Dendritic cell treated with granulocyte-macrophage colony-stimulating factor and Interleukin-4, amounts not matched to agents 40 ng/mL and 50 ng/mL, for 4 days (primary cell): ENCODE data around the gene N4BP2L2.

ENCODE experiments used
- H3K27ac Mint-ChIP-seq: one replicate; pipeline ENCODE4 v1.8.0; 2022; ENCODE audit warnings: mild to moderate bottlenecking, mixed read lengths
- H3K27me3 Mint-ChIP-seq: one replicate; pipeline ENCODE4 v1.8.0; 2022; ENCODE audit warnings: mild to moderate bottlenecking, mixed read lengths
- H3K36me3 Mint-ChIP-seq: one replicate; pipeline ENCODE4 v1.8.0; 2022; ENCODE audit warnings: low read depth, mixed read lengths
- H3K4me1 Mint-ChIP-seq: one replicate; pipeline ENCODE4 v1.8.0; 2022; ENCODE audit warnings: low read depth, mixed read lengths
- H3K4me3 Mint-ChIP-seq: one replicate; pipeline ENCODE4 v1.8.0; 2022; ENCODE audit warnings: mild to moderate bottlenecking, moderate library complexity, mixed read lengths
- H3K9me3 Mint-ChIP-seq: one replicate; pipeline ENCODE4 v1.8.0; 2022; ENCODE audit warnings: mixed read lengths
- intact Hi-C: fragments of 100-400 bp; cut with micrococcal nuclease; formaldehyde crosslinking; loops from one replicate; pipeline ENCODE4 v1.15.0; 2022

N4BP2L2 gene

DNA sequence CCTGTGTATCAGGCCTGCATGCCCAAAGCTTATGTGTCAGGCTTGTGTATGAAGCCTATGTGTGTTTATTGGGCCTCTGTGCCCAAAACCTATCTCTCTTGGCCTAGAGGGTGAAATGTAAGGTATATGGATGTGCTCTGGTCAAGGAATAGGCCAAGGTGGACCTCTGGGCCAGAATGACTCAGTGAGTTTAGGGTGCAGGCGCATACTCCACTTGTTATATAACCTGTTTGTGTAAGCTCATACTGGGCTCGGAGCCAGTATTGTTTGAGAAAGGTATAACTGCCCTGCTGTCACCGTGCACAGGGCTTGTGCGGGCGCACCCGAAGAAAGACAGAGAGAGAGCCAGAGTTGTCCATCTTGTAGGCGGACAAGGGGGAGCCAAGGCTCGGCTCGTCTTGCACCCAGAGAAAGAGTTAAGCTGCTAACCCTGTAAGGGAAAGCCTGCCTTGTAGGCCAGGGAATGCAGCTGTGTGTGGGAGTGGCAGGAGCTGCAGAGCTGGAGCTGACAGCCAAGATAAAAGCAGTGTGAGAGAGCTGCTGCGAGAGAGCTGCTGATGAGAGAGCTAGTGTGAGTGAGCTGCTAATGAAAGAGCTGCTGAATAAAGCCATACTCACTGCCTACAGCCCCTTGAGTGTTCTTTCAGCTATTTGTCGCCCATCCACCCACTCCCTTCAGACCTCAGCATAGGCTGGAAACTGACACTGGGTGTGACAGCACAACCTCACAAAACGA, 67.2 kb downstream of the N4BP2L2 start:
- H3K27ac Mint-ChIP-seq, result peak overlapping the region; percentile 86
- H3K36me3 Mint-ChIP-seq, result no peaks in the 10 kb centered on the region
- no peaks in the 10 kb centered on the region for H3K27me3 Mint-ChIP-seq
- H3K9me3 Mint-ChIP-seq, result no peaks in the 10 kb centered on the region
- intact Hi-C loops, result no loop called here
- H3K4me3 Mint-ChIP-seq, result no peak overlapping the region
- H3K4me1 Mint-ChIP-seq, result peaks cover 21% of the 10 kb centered on the region

DNA sequence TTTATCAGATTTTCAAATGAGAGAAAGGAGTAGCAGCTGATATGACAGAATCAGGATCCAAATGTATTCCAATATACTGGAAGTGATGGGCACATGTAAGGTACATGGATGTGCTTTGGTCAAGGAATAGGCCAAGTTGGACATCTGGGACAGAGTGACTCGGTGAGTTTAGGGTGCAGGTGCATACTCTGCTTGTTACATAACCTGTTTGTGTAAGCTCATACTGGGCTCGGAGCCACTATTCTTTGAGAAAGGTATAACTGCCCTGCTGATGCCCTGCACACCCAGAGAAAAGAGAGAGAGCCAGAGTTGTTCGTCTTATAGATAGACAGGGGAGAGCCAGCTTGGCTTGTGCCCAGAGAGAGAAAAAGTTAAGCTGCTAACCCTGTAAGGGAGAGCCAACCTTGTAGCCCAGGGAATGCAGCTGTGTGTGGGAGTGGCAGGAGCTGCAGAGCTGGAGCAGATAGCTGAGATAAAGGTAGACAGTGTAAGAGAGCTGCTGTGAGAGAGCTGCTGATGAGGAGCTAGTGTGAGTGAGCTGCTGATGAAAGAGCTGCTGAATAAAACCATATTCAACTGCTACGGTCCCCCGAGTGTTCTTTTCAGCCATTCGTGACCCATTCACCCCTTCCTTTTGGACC, 70.0 kb downstream of the N4BP2L2 start:
- H3K4me3 Mint-ChIP-seq, result no peak overlapping the region
- H3K9me3 Mint-ChIP-seq, result no peaks in the 10 kb centered on the region
- H3K27me3 Mint-ChIP-seq, result no peaks in the 10 kb centered on the region
- no peak overlapping the region for H3K27ac Mint-ChIP-seq
- H3K4me1 Mint-ChIP-seq, result peaks cover 21% of the 10 kb centered on the region
- intact Hi-C loops, result no loop called here
- H3K36me3 Mint-ChIP-seq, result no peaks in the 10 kb centered on the region

DNA sequence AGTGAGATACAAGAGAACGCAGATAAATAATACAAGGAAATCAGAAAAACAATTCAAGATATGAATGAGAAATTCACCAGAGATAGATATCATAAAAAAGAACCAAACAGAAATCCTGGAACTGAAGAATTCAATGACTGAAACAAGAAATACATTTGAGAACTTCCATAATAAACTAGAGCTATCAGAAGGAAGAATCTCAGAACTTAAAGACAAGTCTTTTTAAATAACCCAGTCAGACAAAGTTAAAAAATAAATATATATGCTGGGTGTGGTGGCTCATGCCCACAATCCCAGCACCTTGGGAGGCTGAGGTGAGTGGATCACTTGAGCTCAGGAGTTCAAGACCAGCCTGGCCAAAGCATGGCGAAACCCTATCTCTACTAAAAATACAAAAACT, 82.0 kb downstream of the N4BP2L2 start:
- H3K4me3 Mint-ChIP-seq, result no peak overlapping the region
- intact Hi-C loops, result no loop called here
- H3K36me3 Mint-ChIP-seq, result peaks cover 26% of the 10 kb centered on the region
- H3K27me3 Mint-ChIP-seq, result no peaks in the 10 kb centered on the region
- H3K4me1 Mint-ChIP-seq, result peaks cover 13% of the 10 kb centered on the region
- H3K9me3 Mint-ChIP-seq, result peaks cover 48% of the 10 kb centered on the region
- H3K27ac Mint-ChIP-seq, result no peak overlapping the region

DNA sequence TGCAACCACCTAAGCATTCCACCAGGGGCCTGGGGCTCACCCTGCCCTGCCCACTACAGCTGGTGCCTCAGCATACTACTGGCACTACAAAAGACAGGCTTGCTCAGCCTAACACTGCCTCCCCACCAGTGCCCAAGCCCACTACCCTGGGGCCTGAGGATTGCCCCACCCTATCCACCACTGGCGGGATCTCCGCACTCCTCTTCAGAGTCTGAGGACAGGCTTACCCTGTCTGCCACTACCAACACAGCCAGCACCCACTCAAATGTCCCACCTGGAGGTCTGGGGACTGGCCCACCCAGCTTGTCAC, 83.0 kb downstream of the N4BP2L2 start:
- Mint-ChIP-seq H3K4me3 (no peak overlapping the region), H3K27me3 (no peaks in the 10 kb centered on the region), H3K4me1 (peaks cover 13% of the 10 kb centered on the region), H3K9me3 (peaks cover 48% of the 10 kb centered on the region), H3K27ac (no peak overlapping the region), H3K36me3 (peaks cover 31% of the 10 kb centered on the region)
- intact Hi-C loops, result no loop called here

DNA sequence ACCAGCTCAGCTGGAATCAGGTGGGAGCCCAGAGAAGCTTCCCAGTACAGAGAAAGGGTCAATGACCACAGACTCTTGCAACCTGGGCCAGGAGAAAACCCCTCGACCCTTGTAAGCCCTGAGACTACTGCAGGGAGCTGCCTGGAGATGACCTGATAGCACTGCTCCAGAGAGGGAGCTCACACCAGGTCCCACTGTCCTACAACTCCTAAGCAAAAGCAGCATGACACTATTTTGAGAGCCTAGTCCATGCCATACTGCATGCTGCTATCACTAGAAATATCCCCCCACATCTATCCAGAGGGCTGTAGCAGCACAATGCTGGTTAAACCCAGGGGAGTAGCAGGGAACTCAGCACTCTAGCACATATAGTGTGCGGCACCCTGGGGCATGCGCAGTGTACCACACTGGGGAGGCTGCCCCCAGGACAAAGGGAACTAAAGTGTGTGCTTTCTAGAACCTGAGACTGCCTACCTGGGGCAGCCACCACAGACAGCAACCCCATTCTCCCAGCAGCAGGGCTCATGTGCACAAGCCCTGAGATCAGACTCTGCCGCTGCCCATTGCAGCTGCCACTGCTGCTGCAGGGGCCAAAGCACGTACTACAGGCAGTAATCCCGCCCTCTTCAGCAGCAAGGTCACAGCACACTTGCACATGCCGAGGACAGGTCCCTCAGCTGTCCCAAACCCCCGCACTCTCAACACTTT, 83.6 kb downstream of the N4BP2L2 start:
- no peak overlapping the region for H3K27ac Mint-ChIP-seq
- peaks cover 13% of the 10 kb centered on the region for H3K4me1 Mint-ChIP-seq
- intact Hi-C loops, result no loop called here
- H3K4me3 Mint-ChIP-seq, result no peak overlapping the region
- peaks cover 45% of the 10 kb centered on the region for H3K9me3 Mint-ChIP-seq
- H3K36me3 Mint-ChIP-seq, result peaks cover 31% of the 10 kb centered on the region
- no peaks in the 10 kb centered on the region for H3K27me3 Mint-ChIP-seq

DNA sequence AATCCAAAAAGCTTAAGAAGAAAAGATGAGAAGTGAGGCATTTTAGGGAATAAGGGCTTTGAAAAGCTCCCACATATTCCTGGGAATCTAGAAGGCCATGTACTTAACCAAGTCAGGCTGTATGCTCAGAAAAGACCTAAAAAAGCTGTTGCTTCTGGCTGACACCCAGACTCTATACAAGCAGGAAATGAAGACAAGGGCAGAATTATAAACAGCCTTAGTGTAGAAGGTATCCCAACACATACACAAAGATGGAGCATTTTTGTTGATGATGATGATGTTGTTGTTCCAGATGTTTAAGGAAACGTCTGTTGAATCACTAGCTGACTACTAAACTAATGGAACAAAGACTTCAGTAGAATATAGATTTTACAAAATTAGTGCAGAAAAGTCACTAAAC, 84.6 kb downstream of the N4BP2L2 start:
- intact Hi-C loops, result no loop called here
- Mint-ChIP-seq H3K4me1 (peaks cover 13% of the 10 kb centered on the region), H3K27me3 (no peaks in the 10 kb centered on the region), H3K36me3 (peaks cover 31% of the 10 kb centered on the region), H3K4me3 (no peak overlapping the region), H3K9me3 (peaks cover 35% of the 10 kb centered on the region), H3K27ac (peak overlapping the region; percentile 51)

DNA sequence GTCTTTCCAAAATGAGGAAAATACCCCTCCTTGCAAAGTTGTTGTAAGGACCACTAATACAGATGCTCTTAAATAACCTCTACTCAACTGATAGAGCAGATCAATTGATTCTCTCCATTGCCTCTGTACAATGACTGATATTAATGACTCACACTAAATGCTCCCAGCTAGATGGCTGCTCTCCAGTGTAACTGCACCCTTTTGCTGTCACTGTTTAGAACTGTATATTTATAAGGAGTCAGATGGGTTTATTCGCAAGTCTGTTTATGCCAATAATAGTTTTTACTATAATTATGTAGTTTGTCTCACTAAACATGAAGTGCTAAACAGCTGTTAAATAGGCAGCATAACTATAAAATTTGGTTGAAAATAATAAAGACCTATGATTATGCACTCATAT, 89.6 kb downstream of the N4BP2L2 start:
- Mint-ChIP-seq H3K27me3 (no peaks in the 10 kb centered on the region), H3K4me3 (no peak overlapping the region), H3K27ac (no peak overlapping the region), H3K36me3 (peaks cover 6% of the 10 kb centered on the region), H3K4me1 (peaks cover 42% of the 10 kb centered on the region), H3K9me3 (no peaks in the 10 kb centered on the region)
- intact Hi-C loops, result no loop called here

DNA sequence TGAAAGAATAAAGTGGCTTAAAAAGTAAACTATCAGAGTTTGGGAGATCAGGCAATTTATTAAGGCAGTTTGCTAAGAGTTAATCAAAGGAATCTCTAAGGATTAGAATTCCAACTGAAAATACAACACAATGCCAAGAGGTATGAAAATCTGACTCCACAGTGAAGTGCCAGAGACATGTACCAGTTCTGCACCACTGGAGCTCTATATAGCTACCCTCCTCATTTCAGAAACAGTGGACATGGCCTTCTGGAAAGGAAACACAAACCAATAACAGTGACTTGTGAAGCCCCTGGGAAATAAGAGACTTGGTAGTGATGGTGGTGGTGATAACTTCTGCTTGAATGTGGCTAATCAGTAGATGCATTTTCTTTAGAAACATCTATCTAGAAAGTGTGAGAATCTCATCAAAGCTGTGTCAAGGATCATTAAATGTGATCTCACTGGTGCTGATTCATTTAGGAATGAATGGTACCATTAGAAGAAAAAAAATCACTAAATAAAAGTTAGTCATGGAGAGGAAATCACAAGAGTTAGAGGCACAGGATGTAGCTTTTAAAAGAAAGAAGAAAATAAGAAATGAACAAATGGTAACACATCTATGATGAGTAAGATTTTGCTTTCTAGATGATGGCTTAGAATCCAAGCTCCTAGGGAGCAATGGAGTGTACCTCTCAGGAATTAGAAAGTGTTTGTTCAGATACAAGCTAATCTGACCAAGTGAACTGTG, 90.5 kb downstream of the N4BP2L2 start:
- H3K4me3 Mint-ChIP-seq, result no peak overlapping the region
- H3K27me3 Mint-ChIP-seq, result no peaks in the 10 kb centered on the region
- H3K36me3 Mint-ChIP-seq, result peaks cover 6% of the 10 kb centered on the region
- no peak overlapping the region for H3K27ac Mint-ChIP-seq
- intact Hi-C loops, result no loop called here
- H3K9me3 Mint-ChIP-seq, result no peaks in the 10 kb centered on the region
- H3K4me1 Mint-ChIP-seq, result peaks cover 42% of the 10 kb centered on the region

DNA sequence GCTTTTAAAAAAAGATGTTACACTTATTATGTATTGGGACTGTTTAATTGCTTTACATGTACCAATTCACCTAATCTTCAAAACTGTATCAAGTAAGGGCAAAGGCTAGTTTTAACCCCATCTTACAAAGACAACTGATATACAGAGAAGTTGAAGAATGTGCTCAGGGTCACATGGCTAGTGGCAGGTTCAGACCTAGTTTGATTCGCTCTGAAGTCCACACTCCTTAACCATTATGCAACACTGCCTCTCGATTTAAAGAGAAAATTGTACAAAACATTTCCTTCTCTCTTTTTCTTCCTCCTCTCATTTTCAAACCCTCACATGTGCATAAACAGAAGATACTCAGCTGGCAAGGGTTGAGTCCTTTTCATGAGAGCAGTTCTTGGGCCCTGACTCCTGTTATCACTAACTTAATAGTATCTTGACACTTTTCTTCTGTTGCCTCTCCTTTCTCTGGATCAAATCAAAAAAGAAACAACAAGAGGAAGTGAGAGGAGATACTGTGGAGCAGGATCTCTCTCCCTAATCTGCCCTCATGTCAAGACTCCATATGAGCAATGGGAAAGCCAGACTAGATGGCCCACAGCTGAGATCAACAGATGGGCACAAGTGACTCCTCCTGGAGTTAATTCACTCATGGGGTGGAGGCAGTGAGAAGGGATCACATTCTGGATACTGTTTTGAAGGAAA, 91.7 kb downstream of the N4BP2L2 start:
- peaks cover 6% of the 10 kb centered on the region for H3K36me3 Mint-ChIP-seq
- H3K4me3 Mint-ChIP-seq, result no peak overlapping the region
- peak overlapping the region; percentile 71 for H3K27ac Mint-ChIP-seq
- no peaks in the 10 kb centered on the region for H3K27me3 Mint-ChIP-seq
- peaks cover 45% of the 10 kb centered on the region for H3K4me1 Mint-ChIP-seq
- no peaks in the 10 kb centered on the region for H3K9me3 Mint-ChIP-seq
- intact Hi-C loops, result no loop called here

DNA sequence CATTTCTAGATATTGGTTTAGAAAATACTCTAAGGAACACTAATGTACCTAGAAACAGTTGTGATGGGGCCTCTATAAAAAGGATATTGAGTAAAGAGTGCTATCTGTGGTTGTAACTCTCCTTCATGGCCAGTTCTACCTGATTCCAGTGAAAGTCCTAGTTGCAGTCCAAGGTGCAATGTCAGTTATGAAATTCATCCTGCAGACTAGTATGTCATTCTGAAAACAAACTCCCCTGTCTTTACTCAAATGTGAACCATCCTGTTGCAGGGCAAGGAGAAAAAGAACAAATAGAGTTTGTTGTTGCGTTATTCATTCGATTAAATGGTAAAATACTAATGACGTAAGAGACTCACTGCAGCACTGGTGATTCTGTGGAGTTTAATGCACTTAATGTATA, 92.4 kb downstream of the N4BP2L2 start:
- Mint-ChIP-seq H3K4me3 (no peak overlapping the region), H3K27me3 (no peaks in the 10 kb centered on the region), H3K36me3 (peaks cover 6% of the 10 kb centered on the region), H3K27ac (no peak overlapping the region), H3K4me1 (peaks cover 45% of the 10 kb centered on the region), H3K9me3 (no peaks in the 10 kb centered on the region)
- intact Hi-C loops, result no loop called here

DNA sequence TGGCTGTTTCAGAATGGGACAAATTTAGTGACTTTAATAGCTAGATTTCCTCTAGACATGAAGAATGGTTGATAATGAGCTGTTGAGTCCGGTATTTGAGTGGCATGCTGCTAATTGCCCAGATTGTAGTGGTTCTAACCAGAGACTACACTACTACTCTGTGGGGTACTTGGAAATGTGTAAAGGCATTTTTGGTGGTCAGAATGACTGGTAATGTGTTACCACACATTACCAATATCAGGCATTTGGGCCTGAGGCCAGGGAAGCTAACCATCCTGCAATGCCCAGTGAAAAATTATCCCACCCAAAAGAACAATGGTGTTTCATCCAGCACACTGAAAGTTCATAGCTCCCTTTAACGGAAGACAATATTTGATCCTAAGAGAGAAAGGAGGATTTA, 93.1 kb downstream of the N4BP2L2 start:
- no peaks in the 10 kb centered on the region for H3K9me3 Mint-ChIP-seq
- H3K27me3 Mint-ChIP-seq, result no peaks in the 10 kb centered on the region
- no peaks in the 10 kb centered on the region for H3K36me3 Mint-ChIP-seq
- intact Hi-C loops, result no loop called here
- no peak overlapping the region for H3K27ac Mint-ChIP-seq
- peaks cover 45% of the 10 kb centered on the region for H3K4me1 Mint-ChIP-seq
- no peak overlapping the region for H3K4me3 Mint-ChIP-seq

DNA sequence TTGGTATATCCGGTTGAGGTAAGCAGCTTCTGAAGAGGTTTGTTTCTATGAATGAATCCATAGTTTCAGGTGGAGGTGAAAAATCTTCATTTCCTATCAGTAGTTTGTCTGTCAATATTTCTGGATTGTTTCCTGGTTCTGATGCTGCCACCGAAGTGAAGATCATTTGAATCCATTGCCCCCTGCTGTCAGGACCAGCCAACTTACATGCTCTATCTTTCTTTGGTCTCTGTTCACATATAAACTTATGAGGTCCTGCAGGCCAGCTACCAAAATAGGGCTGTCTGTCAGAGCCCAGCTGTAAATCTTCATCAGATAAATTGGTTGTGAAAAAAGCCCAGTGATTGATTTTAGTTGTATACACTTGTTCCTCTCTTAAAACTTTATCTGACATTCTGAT, 95.5 kb downstream of the N4BP2L2 start:
- H3K36me3 Mint-ChIP-seq, result no peaks in the 10 kb centered on the region
- no peaks in the 10 kb centered on the region for H3K27me3 Mint-ChIP-seq
- intact Hi-C loops, result loop anchor here (2.0 to 5.0 kb wide), 2 partner anchors 61 to 196 kb away; no protein-coding TSS in a partner anchor
- H3K9me3 Mint-ChIP-seq, result no peaks in the 10 kb centered on the region
- H3K4me3 Mint-ChIP-seq, result no peak overlapping the region
- H3K27ac Mint-ChIP-seq, result no peak overlapping the region
- H3K4me1 Mint-ChIP-seq, result peaks cover 39% of the 10 kb centered on the region

DNA sequence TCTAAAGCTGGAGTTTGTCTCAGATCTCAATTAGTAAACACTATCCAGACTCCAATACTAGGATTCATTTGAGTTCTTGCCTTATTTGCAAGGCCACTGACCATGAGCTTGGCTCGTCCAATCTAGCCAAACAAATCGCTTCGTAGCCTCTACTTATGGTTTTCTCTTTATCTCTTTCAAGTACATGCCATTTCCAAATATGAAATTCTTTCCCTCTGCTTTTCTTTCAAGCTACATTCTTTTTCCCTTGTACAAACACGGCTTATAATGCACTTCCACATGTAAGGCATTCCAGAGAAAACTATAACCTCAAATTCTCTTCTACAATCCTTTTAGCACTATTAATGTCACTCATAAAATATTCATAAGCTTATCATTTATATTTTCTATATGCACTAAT, 99.7 kb downstream of the N4BP2L2 start:
- Mint-ChIP-seq H3K27me3 (peaks cover 2% of the 10 kb centered on the region), H3K9me3 (no peaks in the 10 kb centered on the region), H3K4me3 (no peak overlapping the region), H3K36me3 (peaks cover 6% of the 10 kb centered on the region), H3K4me1 (peaks cover 18% of the 10 kb centered on the region), H3K27ac (no peak overlapping the region)
- intact Hi-C loops, result no loop called here
